A549 (cell line): ENCODE results near the gene MVP.

ENCODE experiments used
- HOXA7 ChIP-seq: fragments of 250-450 bp; sonication (Bioruptor Pico); IDR thresholded peaks from 2 replicates; pipeline ENCODE4 v1.5.0; 2020; ENCODE audit warnings: mild to moderate bottlenecking, moderate library complexity
- RFX5 ChIP-seq: fragments of 450-650 bp; IDR thresholded peaks from 2 replicates; pipeline ENCODE4 v1.7.1; 2014; ENCODE audit warnings: antibody characterized with exemption, mild to moderate bottlenecking, moderate library complexity
- SREBF2 ChIP-seq: fragments of 450-650 bp; IDR thresholded peaks from 2 replicates; pipeline ENCODE4 v1.6.1; 2014; ENCODE audit warnings: mild to moderate bottlenecking, moderate library complexity
- TP53 ChIP-seq: fragments of 250-450 bp; sonication (Bioruptor Pico); IDR thresholded peaks from 2 replicates; pipeline ENCODE4 v1.5.0; 2021; ENCODE audit warnings: mild to moderate bottlenecking, moderate library complexity
- TF ChIP-seq, protein P1 (sequence below): fragments of >200 bp; sonication (Bioruptor Twin); formaldehyde crosslinking; IDR thresholded peaks from 3 replicates; pipeline ENCODE4 v1.5.1; 2016
- TF ChIP-seq, protein P2 (sequence below): IDR thresholded peaks from 2 replicates; pipeline ENCODE4 v1.6.1; 2012

DNA sequence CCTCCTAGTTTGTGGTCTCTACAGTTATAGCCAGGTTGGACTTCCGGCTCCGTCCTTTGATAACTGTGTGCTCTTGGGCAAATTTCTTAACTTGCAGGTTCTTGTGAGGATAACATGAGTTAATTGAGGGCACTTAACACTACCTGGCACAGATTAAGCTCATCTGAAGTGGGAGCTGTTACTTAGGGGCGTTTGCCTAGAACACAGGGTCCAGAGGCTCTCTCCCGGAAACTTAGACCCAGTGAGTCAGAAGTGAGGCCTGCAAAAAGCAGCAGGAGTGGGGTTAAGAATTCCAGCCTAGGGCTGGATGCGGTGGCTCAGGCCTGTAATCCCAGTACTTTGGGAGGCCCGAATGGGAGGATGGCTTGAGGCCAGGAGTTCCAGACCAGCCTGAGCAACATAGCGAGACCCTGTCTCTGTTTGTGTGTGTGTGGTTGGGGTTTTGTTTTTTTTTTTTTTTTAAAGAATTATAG is 1.4 kb downstream of the MVP start:
- no peak for TF ChIP-seq TP53
- TF ChIP-seq, protein P1, sequence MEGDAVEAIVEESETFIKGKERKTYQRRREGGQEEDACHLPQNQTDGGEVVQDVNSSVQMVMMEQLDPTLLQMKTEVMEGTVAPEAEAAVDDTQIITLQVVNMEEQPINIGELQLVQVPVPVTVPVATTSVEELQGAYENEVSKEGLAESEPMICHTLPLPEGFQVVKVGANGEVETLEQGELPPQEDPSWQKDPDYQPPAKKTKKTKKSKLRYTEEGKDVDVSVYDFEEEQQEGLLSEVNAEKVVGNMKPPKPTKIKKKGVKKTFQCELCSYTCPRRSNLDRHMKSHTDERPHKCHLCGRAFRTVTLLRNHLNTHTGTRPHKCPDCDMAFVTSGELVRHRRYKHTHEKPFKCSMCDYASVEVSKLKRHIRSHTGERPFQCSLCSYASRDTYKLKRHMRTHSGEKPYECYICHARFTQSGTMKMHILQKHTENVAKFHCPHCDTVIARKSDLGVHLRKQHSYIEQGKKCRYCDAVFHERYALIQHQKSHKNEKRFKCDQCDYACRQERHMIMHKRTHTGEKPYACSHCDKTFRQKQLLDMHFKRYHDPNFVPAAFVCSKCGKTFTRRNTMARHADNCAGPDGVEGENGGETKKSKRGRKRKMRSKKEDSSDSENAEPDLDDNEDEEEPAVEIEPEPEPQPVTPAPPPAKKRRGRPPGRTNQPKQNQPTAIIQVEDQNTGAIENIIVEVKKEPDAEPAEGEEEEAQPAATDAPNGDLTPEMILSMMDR, result no peak
- TF ChIP-seq, protein P2, sequence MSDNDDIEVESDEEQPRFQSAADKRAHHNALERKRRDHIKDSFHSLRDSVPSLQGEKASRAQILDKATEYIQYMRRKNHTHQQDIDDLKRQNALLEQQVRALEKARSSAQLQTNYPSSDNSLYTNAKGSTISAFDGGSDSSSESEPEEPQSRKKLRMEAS, result peak; percentile 15; the same call in 1 of the 2 replicates
- TF ChIP-seq HOXA7 (CRISPR knock-in tag), result no peak
- TF ChIP-seq SREBF2, result no peak
- no peak for TF ChIP-seq RFX5
